Peyer's patch (tissue), 4 donors: Measurements from ENCODE around the gene PTPN13. TPM values are rescaled to one million over a fixed set of nuclear protein-coding genes. Genes with fewer than 3 reads are reported as not detected.

Source experiments
- DNase-seq, 3 donors: peaks; one replicate each; pipeline ENCODE4 v3.0.0-alpha.2; 2017 to 2019
- H3K27ac ChIP-seq, 4 donors: fragments of 200-600 bp; sonication (generic); one replicate each; pipeline ENCODE4 v1.5.1; 2016 to 2019
- H3K27me3 ChIP-seq, 2 donors: fragments of 200-600 bp; sonication (generic); one replicate each; pipeline ENCODE4 v1.5.1; 2019
- H3K36me3 ChIP-seq, 3 donors: fragments of 200-600 bp; sonication (generic); one replicate each; pipeline ENCODE4 v1.5.1; 2016 to 2019
- H3K4me1 ChIP-seq, 4 donors: fragments of 200-600 bp; sonication (generic); one replicate each; pipeline ENCODE4 v1.5.1; 2016 to 2019
- H3K4me3 ChIP-seq, 4 donors: fragments of 200-600 bp; sonication (generic); 1 replicate in 3 of 4; 2 replicates in 1 of 4; pipeline ENCODE4 v1.5.1; 2016 to 2019; ENCODE audit warnings: mild to moderate bottlenecking in 1 of 4
- H3K9me3 ChIP-seq, 4 donors: fragments of 200-600 bp; sonication (generic); one replicate each; pipeline ENCODE4 v1.5.1; 2016 to 2019; ENCODE audit warnings: mild to moderate bottlenecking in 1 of 4
- POLR2A ChIP-seq, 2 donors: fragments of 450-650 bp; IDR thresholded peaks; one replicate each; pipeline ENCODE4 v1.5.1; 2017; ENCODE audit warnings: antibody characterized with exemption in 2 of 2, mild to moderate bottlenecking in 2 of 2, moderate library complexity in 2 of 2
- total RNA-seq, 4 donors: library from RNA; depleted of rRNA; stranded (reverse); fragments of >200 nt; gene quantifications; one replicate each; pipeline ENCODE4 v1.1.0, GENCODE V29; 2016
- TF ChIP-seq, protein P1 (sequence below), 6 experiments: fragments of 450-650 bp in 4 of 6; fragments of 200-600 bp in 2 of 6; sonication (generic) in 1 of 6; IDR thresholded peaks; one replicate each; pipeline ENCODE4 v1.5.1; 2017 to 2019; ENCODE audit warnings: antibody characterized with exemption in 6 of 6, mild to moderate bottlenecking in 3 of 6, moderate library complexity in 1 of 6

PTPN13 gene
- total RNA-seq, 4 donors from 2014 or later, result 2.9 to 14.9 (median 8.3) TPM

DNA sequence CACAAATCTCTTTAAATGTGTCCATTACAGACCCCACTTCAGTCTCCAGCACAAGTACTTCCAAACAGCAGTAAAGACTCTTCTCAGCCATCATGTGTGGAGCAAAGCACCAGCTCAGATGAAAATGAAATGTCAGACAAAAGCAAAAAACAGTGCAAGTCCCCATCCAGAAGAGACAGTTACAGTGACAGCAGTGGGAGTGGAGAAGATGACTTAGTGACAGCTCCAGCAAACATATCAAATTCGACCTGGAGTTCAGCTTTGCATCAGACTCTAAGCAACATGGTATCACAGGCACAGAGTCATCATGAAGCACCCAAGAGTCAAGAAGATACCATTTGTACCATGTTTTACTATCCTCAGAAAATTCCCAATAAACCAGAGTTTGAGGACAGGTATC lies 177.0 kb downstream of the PTPN13 start:
- Histone ChIP-seq H3K36me3 (no peaks in the 10 kb centered on the region), H3K9me3 (no peaks in the 10 kb centered on the region), H3K27me3 (no peaks in the 10 kb centered on the region), H3K4me3 (no peak overlapping the region), H3K27ac (no peak overlapping the region), H3K4me1 (no peaks in the 10 kb centered on the region)
- no peak for TF ChIP-seq POLR2A (IDR thresholded peaks at IDR 0.05)
- TF ChIP-seq, protein P1, sequence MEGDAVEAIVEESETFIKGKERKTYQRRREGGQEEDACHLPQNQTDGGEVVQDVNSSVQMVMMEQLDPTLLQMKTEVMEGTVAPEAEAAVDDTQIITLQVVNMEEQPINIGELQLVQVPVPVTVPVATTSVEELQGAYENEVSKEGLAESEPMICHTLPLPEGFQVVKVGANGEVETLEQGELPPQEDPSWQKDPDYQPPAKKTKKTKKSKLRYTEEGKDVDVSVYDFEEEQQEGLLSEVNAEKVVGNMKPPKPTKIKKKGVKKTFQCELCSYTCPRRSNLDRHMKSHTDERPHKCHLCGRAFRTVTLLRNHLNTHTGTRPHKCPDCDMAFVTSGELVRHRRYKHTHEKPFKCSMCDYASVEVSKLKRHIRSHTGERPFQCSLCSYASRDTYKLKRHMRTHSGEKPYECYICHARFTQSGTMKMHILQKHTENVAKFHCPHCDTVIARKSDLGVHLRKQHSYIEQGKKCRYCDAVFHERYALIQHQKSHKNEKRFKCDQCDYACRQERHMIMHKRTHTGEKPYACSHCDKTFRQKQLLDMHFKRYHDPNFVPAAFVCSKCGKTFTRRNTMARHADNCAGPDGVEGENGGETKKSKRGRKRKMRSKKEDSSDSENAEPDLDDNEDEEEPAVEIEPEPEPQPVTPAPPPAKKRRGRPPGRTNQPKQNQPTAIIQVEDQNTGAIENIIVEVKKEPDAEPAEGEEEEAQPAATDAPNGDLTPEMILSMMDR (IDR thresholded peaks at IDR 0.05), result no peak
- DNase-seq, result no peak

DNA sequence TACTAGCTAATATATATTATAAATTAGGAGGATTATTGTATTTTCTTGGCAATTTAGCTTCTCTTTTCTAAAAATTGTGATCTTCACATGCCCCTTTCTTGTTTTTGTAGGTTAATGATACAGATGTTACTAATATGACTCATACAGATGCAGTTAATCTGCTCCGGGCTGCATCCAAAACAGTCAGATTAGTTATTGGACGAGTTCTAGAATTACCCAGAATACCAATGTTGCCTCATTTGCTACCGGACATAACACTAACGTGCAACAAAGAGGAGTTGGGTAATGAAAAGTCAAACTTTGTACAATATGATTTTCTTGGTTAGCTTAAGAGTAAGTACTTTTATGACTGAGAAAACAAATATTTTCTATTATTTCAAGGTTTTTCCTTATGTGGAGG lies 180.9 kb downstream of the PTPN13 start:
- Histone ChIP-seq H3K4me3 (no peak overlapping the region), H3K27me3 (no peaks in the 10 kb centered on the region), H3K36me3 (no peaks in the 10 kb centered on the region), H3K9me3 (no peaks in the 10 kb centered on the region), H3K4me1 (no peaks in the 10 kb centered on the region), H3K27ac (no peak overlapping the region)
- TF ChIP-seq, protein P1 (IDR thresholded peaks at IDR 0.05), result no peak
- no peak for TF ChIP-seq POLR2A (IDR thresholded peaks at IDR 0.05)
- DNase-seq, result no peak

DNA sequence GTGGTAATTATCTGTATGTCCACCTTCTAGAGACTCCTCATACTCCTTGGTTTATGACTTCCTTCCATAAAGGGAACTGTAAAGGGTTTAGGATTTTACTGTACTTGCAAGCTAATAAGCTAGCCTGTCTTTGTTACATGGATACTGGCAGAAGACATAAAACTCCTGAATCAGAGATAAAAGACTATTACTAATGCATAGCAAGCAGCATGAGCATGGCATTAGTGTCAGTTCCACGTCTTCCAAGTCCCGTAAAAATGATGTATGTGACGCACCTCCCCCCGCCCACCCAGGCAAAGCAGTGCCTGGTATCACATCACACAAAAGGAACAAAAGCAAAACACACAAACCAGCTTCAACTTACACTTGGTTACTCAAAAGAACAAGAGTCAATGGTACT lies 184.1 kb downstream of the PTPN13 start:
- Histone ChIP-seq H3K27ac (no peak overlapping the region), H3K4me1 (no peaks in the 10 kb centered on the region), H3K27me3 (no peaks in the 10 kb centered on the region), H3K36me3 (no peaks in the 10 kb centered on the region), H3K4me3 (no peak overlapping the region), H3K9me3 (no peaks in the 10 kb centered on the region)
- DNase-seq, result no peak
- no peak for TF ChIP-seq POLR2A (IDR thresholded peaks at IDR 0.05)
- TF ChIP-seq, protein P1 (IDR thresholded peaks at IDR 0.05), result no peak

DNA sequence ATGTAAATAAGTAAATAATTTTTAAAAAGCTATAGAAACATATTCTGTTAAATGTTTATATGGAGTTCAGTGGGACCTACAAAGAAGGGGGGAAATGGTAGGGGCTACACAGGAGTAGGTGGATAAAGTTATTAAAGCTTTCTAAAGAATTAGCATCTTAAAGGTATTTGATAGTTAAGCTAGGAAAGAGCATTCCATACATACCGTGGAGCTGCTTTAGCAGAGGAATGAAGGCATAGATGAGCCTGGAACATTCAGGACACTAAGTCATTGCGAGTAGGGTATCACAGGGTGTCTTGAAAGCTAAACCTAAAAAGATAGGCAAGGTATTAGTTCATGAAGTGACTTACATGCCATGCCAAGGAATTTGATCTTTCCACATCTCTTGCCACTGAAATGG lies 194.7 kb downstream of the PTPN13 start:
- no peak overlapping the region for H3K4me3 ChIP-seq
- no peak overlapping the region for H3K27ac ChIP-seq
- H3K4me1 ChIP-seq, result no peaks in the 10 kb centered on the region
- H3K9me3 ChIP-seq, result no peaks in the 10 kb centered on the region
- TF ChIP-seq, protein P1 (IDR thresholded peaks at IDR 0.05), result no peak
- TF ChIP-seq POLR2A (IDR thresholded peaks at IDR 0.05), result no peak
- no peaks in the 10 kb centered on the region for H3K36me3 ChIP-seq
- H3K27me3 ChIP-seq, result no peaks in the 10 kb centered on the region
- DNase-seq, result no peak

DNA sequence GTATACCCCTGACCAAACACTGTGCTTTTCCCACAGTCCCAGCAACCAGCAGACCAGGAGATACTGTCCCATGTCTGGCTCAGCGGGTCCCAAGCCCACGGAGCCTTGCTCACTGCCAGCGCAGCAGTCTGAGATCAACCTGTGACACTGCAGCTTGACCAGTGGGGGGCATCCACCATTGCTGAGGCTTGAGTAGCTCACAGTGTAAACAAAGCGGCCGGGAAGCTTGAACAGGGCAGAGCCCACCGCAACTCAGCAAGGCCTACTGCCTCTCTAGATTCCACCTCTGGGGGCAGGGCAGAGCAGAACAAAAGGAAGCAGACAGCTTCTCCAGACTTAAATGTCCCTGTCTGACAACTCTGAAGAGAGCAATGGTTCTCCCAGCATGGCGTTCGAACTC lies 197.0 kb downstream of the PTPN13 start:
- Histone ChIP-seq H3K27ac (no peak overlapping the region), H3K36me3 (no peaks in the 10 kb centered on the region), H3K9me3 (no peaks in the 10 kb centered on the region), H3K4me3 (no peak overlapping the region), H3K4me1 (no peaks in the 10 kb centered on the region), H3K27me3 (no peaks in the 10 kb centered on the region)
- DNase-seq, result no peak
- TF ChIP-seq, protein P1 (IDR thresholded peaks at IDR 0.05), result no peak
- TF ChIP-seq POLR2A (IDR thresholded peaks at IDR 0.05), result no peak

DNA sequence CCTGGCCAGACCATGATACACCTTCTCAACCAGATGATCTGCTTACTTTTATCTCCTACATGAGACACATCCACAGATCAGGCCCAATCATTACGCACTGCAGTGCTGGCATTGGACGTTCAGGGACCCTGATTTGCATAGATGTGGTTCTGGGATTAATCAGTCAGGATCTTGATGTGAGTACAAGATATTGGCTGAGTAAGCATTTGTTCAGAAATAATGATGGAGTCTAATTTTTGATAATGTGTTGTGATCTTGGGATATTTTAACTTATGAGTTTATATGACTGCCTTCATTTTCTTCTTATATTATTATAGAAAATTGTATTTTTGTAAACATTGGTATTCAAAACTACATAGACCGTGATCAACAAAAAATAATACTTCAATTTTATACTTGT lies 215.7 kb downstream of the PTPN13 start:
- Histone ChIP-seq H3K27ac (no peak overlapping the region), H3K9me3 (no peaks in the 10 kb centered on the region), H3K36me3 (no peaks in the 10 kb centered on the region), H3K27me3 (no peaks in the 10 kb centered on the region), H3K4me1 (no peaks in the 10 kb centered on the region), H3K4me3 (no peak overlapping the region)
- no peak for DNase-seq
- TF ChIP-seq, protein P1 (IDR thresholded peaks at IDR 0.05), result no peak
- no peak for TF ChIP-seq POLR2A (IDR thresholded peaks at IDR 0.05)
